HUES64 (cell line): ENCODE results near the gene ATP1A2.

Experiments used
- H3K27ac ChIP-seq: 2 replicates; pipeline ENCODE4 v1.7.0; 2013; ENCODE audit warnings: low read depth, low read length, inconsistent platforms
- H3K27me3 ChIP-seq: 2 replicates; pipeline ENCODE4 v1.6.1; 2013; ENCODE audit warnings: mild to moderate bottlenecking, low read length; ENCODE audit not compliant: insufficient read depth
- H3K36me3 ChIP-seq: 2 replicates; pipeline ENCODE4 v1.6.1; 2013; ENCODE audit warnings: mild to moderate bottlenecking, low read length; ENCODE audit not compliant: insufficient read depth
- H3K4me1 ChIP-seq: 2 replicates; pipeline ENCODE4 v1.6.1; 2013; ENCODE audit warnings: mild to moderate bottlenecking, low read length, moderate library complexity; ENCODE audit not compliant: insufficient read depth
- H3K4me3 ChIP-seq: 2 replicates; pipeline ENCODE4 v1.5.1; 2013; ENCODE audit warnings: mild to moderate bottlenecking, low read length, moderate library complexity
- H3K9ac ChIP-seq: 2 replicates; pipeline ENCODE4 v1.6.1; 2013; ENCODE audit warnings: mild to moderate bottlenecking, low read depth, low read length
- H3K9me3 ChIP-seq: 2 replicates; pipeline ENCODE4 v1.6.1; 2013; ENCODE audit warnings: low read depth, low read length; ENCODE audit not compliant: insufficient read depth
- WGBS: fragments of 150-250, 120-280 bp; methylation state at CpG from one replicate; pipeline ENCODE4 v1.1.7; 2013; ENCODE audit warnings: missing lambda C conversion rate; 5-methylcytosine and 5-hydroxymethylcytosine counted together

The ATP1A2 gene

GRCh38 chr1:160136926-160137200 is 21.3 kb downstream of the ATP1A2 start:
- Histone ChIP-seq H3K9me3 (no peaks in the 10 kb centered on the region), H3K36me3 (peaks cover 58% of the 10 kb centered on the region), H3K27ac (no peak overlapping the region), H3K4me3 (no peak overlapping the region), H3K4me1 (no peaks in the 10 kb centered on the region), H3K27me3 (no peaks in the 10 kb centered on the region), H3K9ac (no peak overlapping the region)
- WGBS, result 96% methylated on average over 5 of the region's 5 CpGs

- Histone ChIP-seq H3K9ac (no peak overlapping the region), H3K27me3 (no peaks in the 10 kb centered on the region), H3K4me3 (no peak overlapping the region), H3K27ac (no peak overlapping the region), H3K4me1 (no peaks in the 10 kb centered on the region), H3K9me3 (no peaks in the 10 kb centered on the region), H3K36me3 (peaks cover 57% of the 10 kb centered on the region)
- WGBS, result 96% methylated on average over 7 of the region's 8 CpGs
Observed at GRCh38 chr1:160137216-160137862, 21.8 kb downstream of the ATP1A2 start.

GRCh38 chr1:160139840-160140239 is 24.3 kb downstream of the ATP1A2 start:
- no peaks in the 10 kb centered on the region for H3K9me3 ChIP-seq
- H3K9ac ChIP-seq, result no peak overlapping the region
- no peak overlapping the region for H3K4me3 ChIP-seq
- peaks cover 42% of the 10 kb centered on the region for H3K36me3 ChIP-seq
- no peaks in the 10 kb centered on the region for H3K4me1 ChIP-seq
- H3K27ac ChIP-seq, result no peak overlapping the region
- 93% methylated on average over 8 of the region's 8 CpGs for WGBS
- H3K27me3 ChIP-seq, result no peaks in the 10 kb centered on the region

- no peak overlapping the region for H3K27ac ChIP-seq
- H3K36me3 ChIP-seq, result peaks cover 12% of the 10 kb centered on the region; the same call in 1 of the 2 replicates
- H3K4me1 ChIP-seq, result no peaks in the 10 kb centered on the region
- no peak overlapping the region for H3K4me3 ChIP-seq
- H3K9ac ChIP-seq, result no peak overlapping the region
- no peaks in the 10 kb centered on the region for H3K27me3 ChIP-seq
- no peaks in the 10 kb centered on the region for H3K9me3 ChIP-seq
- 89% methylated on average over 1 of the region's 1 CpG for WGBS
Observed at GRCh38 chr1:160143695-160144094, 28.1 kb downstream of the ATP1A2 start.

- Histone ChIP-seq H3K9me3 (no peaks in the 10 kb centered on the region), H3K4me1 (no peaks in the 10 kb centered on the region), H3K4me3 (no peak overlapping the region), H3K36me3 (peaks cover 4% of the 10 kb centered on the region; the same call in 1 of the 2 replicates), H3K9ac (no peak overlapping the region), H3K27ac (no peak overlapping the region), H3K27me3 (no peaks in the 10 kb centered on the region)
- WGBS, result 69% methylated on average over 4 of the region's 4 CpGs
Observed at GRCh38 chr1:160144921-160145320, 29.4 kb downstream of the ATP1A2 start.

GRCh38 chr1:160146107-160146506 is 30.5 kb downstream of the ATP1A2 start:
- Histone ChIP-seq H3K36me3 (no peaks in the 10 kb centered on the region; the same call in 1 of the 2 replicates), H3K27ac (no peak overlapping the region), H3K9ac (no peak overlapping the region), H3K4me1 (no peaks in the 10 kb centered on the region), H3K4me3 (no peak overlapping the region), H3K27me3 (no peaks in the 10 kb centered on the region), H3K9me3 (no peaks in the 10 kb centered on the region)
- WGBS, result 95% methylated on average over 14 of the region's 14 CpGs

GRCh38 chr1:160148121-160148520 is 32.6 kb downstream of the ATP1A2 start:
- Histone ChIP-seq H3K9me3 (no peaks in the 10 kb centered on the region), H3K4me1 (no peaks in the 10 kb centered on the region), H3K27me3 (no peaks in the 10 kb centered on the region), H3K36me3 (no peaks in the 10 kb centered on the region), H3K4me3 (no peak overlapping the region), H3K9ac (no peak overlapping the region), H3K27ac (no peak overlapping the region)
- 98% methylated on average over 3 of the region's 3 CpGs for WGBS

- Histone ChIP-seq H3K27ac (no peak overlapping the region), H3K9me3 (no peaks in the 10 kb centered on the region), H3K9ac (no peak overlapping the region), H3K4me3 (no peak overlapping the region), H3K27me3 (no peaks in the 10 kb centered on the region), H3K4me1 (no peaks in the 10 kb centered on the region), H3K36me3 (no peaks in the 10 kb centered on the region)
Observed at GRCh38 chr1:160149233-160149632, 33.7 kb downstream of the ATP1A2 start.

GRCh38 chr1:160149716-160150115 is 34.2 kb downstream of the ATP1A2 start:
- Histone ChIP-seq H3K36me3 (no peaks in the 10 kb centered on the region), H3K9ac (no peak overlapping the region), H3K4me3 (no peak overlapping the region), H3K9me3 (no peaks in the 10 kb centered on the region), H3K27ac (no peak overlapping the region), H3K27me3 (no peaks in the 10 kb centered on the region), H3K4me1 (no peaks in the 10 kb centered on the region)
- WGBS, result 91% methylated on average over 1 of the region's 2 CpGs

GRCh38 chr1:160151303-160151702 is 35.7 kb downstream of the ATP1A2 start, which contains the start of gene ATP1A4:
ATP1A4 (plus strand) TSS chr1:160151603; CDS start chr1:160152041, 438 bp downstream.
- Histone ChIP-seq H3K27ac (no peak within 1 kb of the TSS), H3K36me3 (no peaks in the 10 kb centered on the region), H3K9me3 (no peaks in the 10 kb centered on the region), H3K4me3 (no peak within 1 kb of the TSS), H3K4me1 (no peaks in the 10 kb centered on the region), H3K27me3 (no peaks in the 10 kb centered on the region), H3K9ac (no peak within 1 kb of the TSS)
- WGBS, result 93% methylated on average over 6 of the region's 6 CpGs

- H3K9ac ChIP-seq, result no peak overlapping the region
- no peaks in the 10 kb centered on the region for H3K4me1 ChIP-seq
- WGBS, result 90% methylated on average over 3 of the region's 3 CpGs
- H3K27me3 ChIP-seq, result no peaks in the 10 kb centered on the region
- no peaks in the 10 kb centered on the region for H3K36me3 ChIP-seq
- H3K9me3 ChIP-seq, result no peaks in the 10 kb centered on the region
- no peak overlapping the region for H3K4me3 ChIP-seq
- H3K27ac ChIP-seq, result no peak overlapping the region
Observed at GRCh38 chr1:160154790-160155189, 39.2 kb downstream of the ATP1A2 start.

- no peak overlapping the region for H3K4me3 ChIP-seq
- 93% methylated on average over 5 of the region's 5 CpGs for WGBS
- no peaks in the 10 kb centered on the region for H3K4me1 ChIP-seq
- no peaks in the 10 kb centered on the region for H3K36me3 ChIP-seq
- H3K27me3 ChIP-seq, result no peaks in the 10 kb centered on the region
- no peak overlapping the region for H3K9ac ChIP-seq
- H3K27ac ChIP-seq, result no peak overlapping the region
- no peaks in the 10 kb centered on the region for H3K9me3 ChIP-seq
Observed at GRCh38 chr1:160156361-160156760, 40.8 kb downstream of the ATP1A2 start.
